Type B pancreatic cell (in vitro differentiated cells): ENCODE measurements around the gene OR52N1. TPM values are rescaled to one million over a fixed set of nuclear protein-coding genes. Genes with fewer than 3 reads are reported as not detected.

Experiments used
- DNase-seq: peaks from one replicate; pipeline ENCODE4 v3.0.0; 2021; ENCODE audit warnings: mixed read lengths; ENCODE audit not compliant: unreplicated experiment; ENCODE audit errors: extremely low spot score
- H3K27ac Mint-ChIP-seq: 2 replicates; pipeline ENCODE4 v1.8.0; 2021; ENCODE audit warnings: mild to moderate bottlenecking, mixed read lengths
- H3K27me3 Mint-ChIP-seq: 2 replicates; pipeline ENCODE4 v1.8.0; 2021; ENCODE audit warnings: mixed read lengths
- H3K36me3 Mint-ChIP-seq: 2 replicates; pipeline ENCODE4 v1.8.0; 2021; ENCODE audit warnings: mixed read lengths
- H3K4me1 Mint-ChIP-seq: one replicate; pipeline ENCODE4 v1.8.0; 2021; ENCODE audit warnings: mixed read lengths; ENCODE audit not compliant: unreplicated experiment
- H3K4me3 Mint-ChIP-seq: 2 replicates; pipeline ENCODE4 v1.8.0; 2021; ENCODE audit warnings: mild to moderate bottlenecking, mixed read lengths
- H3K9me3 Mint-ChIP-seq: 2 replicates; pipeline ENCODE4 v1.8.0; 2021; ENCODE audit warnings: mixed read lengths
- total RNA-seq: library from RNA; stranded (reverse); gene quantifications from 2 replicates; pipeline ENCODE4 v1.2.1, GENCODE V29; 2021; ENCODE audit warnings: low replicate concordance
- TF ChIP-seq, protein P1 (sequence below): fragments of 200-600 bp; sonication (generic); conservative IDR thresholded peaks from 2 replicates; pipeline ENCODE4 v1.5.0; 2021; ENCODE audit warnings: antibody characterized with exemption, mild to moderate bottlenecking

OR52N1 gene
- total RNA-seq, 1 donor from 2014 or later, result not detected

GRCh38 chr11:5815534-5815933 lies 24.5 kb upstream of the OR52N1 start:
- Mint-ChIP-seq H3K4me1 (no peaks in the 10 kb centered on the region), H3K36me3 (no peaks in the 10 kb centered on the region), H3K9me3 (no peaks in the 10 kb centered on the region), H3K27me3 (peaks cover 1% of the 10 kb centered on the region), H3K4me3 (no peak overlapping the region), H3K27ac (no peak overlapping the region)
- TF ChIP-seq, protein P1, sequence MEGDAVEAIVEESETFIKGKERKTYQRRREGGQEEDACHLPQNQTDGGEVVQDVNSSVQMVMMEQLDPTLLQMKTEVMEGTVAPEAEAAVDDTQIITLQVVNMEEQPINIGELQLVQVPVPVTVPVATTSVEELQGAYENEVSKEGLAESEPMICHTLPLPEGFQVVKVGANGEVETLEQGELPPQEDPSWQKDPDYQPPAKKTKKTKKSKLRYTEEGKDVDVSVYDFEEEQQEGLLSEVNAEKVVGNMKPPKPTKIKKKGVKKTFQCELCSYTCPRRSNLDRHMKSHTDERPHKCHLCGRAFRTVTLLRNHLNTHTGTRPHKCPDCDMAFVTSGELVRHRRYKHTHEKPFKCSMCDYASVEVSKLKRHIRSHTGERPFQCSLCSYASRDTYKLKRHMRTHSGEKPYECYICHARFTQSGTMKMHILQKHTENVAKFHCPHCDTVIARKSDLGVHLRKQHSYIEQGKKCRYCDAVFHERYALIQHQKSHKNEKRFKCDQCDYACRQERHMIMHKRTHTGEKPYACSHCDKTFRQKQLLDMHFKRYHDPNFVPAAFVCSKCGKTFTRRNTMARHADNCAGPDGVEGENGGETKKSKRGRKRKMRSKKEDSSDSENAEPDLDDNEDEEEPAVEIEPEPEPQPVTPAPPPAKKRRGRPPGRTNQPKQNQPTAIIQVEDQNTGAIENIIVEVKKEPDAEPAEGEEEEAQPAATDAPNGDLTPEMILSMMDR, result no peak
- DNase-seq, result no peak

DNA sequence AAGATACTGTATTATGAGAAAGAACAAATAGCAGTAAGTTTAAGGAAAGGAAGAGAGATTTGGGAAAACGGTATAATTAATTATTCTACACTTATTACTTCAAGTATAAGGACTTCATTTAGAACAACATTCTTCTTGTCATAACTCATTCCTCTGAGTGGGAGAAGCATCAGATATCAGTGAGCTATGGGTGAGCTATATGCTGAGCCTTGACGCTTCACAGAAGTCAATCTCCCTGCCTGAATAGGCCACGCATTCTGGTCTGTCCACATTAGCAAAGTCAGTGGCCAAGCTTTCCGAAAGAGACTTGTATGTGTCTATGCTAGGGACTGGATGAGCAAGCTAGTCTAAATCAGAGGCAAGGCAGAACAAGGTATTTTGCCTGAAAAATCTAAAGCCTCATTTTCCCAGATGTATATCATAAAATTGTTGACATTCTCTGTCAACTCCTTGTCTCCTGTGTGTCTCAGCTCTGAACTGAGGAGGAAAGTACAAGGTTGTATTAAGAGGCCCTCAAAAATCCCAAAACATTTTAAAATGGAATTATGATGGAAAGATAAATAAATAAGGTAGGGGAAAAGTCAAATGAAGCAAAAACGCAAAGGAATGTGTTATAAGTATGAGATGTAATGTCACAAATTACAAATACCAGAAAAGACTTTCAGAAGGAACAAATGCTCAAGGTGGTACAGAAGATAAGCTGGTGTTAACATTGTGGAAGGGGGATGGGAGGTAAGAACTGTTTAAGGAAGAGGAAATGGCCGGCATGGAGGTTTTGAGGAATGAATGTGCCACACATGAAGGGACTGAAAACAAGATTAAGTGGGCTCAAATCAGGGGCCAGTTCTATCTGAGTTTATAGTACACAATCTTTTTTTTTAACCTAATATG lies 19.1 kb upstream of the OR52N1 start:
- Mint-ChIP-seq H3K9me3 (no peaks in the 10 kb centered on the region), H3K27me3 (peaks cover 25% of the 10 kb centered on the region), H3K36me3 (no peaks in the 10 kb centered on the region), H3K4me3 (no peak overlapping the region), H3K27ac (no peak overlapping the region), H3K4me1 (peaks cover 10% of the 10 kb centered on the region)
- TF ChIP-seq, protein P1, result no peak
- DNase-seq, result no peak

DNA sequence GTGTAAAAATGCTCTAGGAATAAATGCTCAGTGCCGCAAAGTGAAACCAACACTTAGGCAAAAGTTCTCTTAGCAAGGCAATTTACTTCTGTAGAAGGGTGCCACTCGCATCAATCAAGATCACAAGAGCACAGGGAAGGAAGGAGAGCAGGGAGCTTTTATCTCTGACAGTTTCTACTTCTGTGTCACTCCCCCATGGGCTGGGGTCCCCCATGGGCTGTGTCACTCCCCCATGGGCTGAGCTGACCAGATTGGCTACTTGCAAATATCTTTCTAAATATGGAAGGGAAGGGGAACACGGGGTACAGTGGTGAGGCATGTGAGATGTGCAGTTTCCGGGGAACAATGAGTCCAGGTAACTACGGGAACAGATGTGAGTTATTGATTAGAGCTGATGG lies 18.1 kb upstream of the OR52N1 start:
- Mint-ChIP-seq H3K4me3 (peak overlapping the region; percentile 87), H3K27me3 (peaks cover 29% of the 10 kb centered on the region), H3K4me1 (peaks cover 10% of the 10 kb centered on the region), H3K9me3 (peaks cover 4% of the 10 kb centered on the region), H3K36me3 (no peaks in the 10 kb centered on the region), H3K27ac (peak overlapping the region; percentile 77)
- no peak for DNase-seq
- TF ChIP-seq, protein P1, result no peak

DNA sequence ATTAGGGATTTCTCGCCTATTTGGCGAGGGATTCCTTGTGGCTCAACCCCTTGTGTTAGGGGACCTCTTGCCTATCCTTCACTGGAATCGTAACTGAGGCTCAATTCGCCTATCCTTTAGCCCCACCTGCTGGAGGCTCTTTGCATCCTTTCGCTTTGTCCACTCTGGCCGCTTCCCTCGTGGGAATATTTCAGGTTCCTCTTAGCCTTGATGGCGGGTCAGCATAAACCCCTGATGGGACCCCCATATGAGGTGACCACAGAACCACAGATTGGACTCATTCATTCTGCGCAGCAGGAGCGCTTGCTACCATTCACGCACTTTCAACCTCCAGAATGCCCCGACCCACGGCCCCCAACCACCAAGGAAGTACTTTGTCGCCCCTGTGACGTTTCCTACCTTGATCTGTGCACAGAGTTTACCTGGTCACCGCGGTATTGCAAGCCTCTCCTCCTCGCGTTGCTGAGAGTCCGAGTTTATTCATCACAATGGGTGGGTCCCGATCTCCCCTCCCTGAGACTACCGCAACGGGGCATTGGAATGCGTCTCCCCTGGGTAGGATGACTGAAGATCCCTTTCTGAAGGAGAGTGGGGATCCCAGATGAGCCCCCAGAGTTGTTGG lies 17.5 kb upstream of the OR52N1 start, which contains the start of gene OR52N2:
TSS of gene OR52N2 (plus strand) at position 425 of the 622 bp plus-strand sequence. CDS start 11,412 bp downstream, outside the sequence.
- H3K27ac Mint-ChIP-seq, result peak within 1 kb of the TSS; percentile 77
- peaks cover 10% of the 10 kb centered on the region for H3K4me1 Mint-ChIP-seq
- H3K36me3 Mint-ChIP-seq, result no peaks in the 10 kb centered on the region
- H3K27me3 Mint-ChIP-seq, result peaks cover 29% of the 10 kb centered on the region
- H3K4me3 Mint-ChIP-seq, result peak within 1 kb of the TSS; percentile 87
- TF ChIP-seq, protein P1, result peak; percentile 90
- H3K9me3 Mint-ChIP-seq, result peaks cover 6% of the 10 kb centered on the region
- no peak for DNase-seq

GRCh38 chr11:5807580-5807979 lies 16.5 kb upstream of the OR52N1 start:
- H3K9me3 Mint-ChIP-seq, result peaks cover 6% of the 10 kb centered on the region
- H3K27me3 Mint-ChIP-seq, result peaks cover 34% of the 10 kb centered on the region
- DNase-seq, result no peak
- no peaks in the 10 kb centered on the region for H3K36me3 Mint-ChIP-seq
- no peak overlapping the region for H3K4me3 Mint-ChIP-seq
- TF ChIP-seq, protein P1, result no peak
- no peak overlapping the region for H3K27ac Mint-ChIP-seq
- peaks cover 10% of the 10 kb centered on the region for H3K4me1 Mint-ChIP-seq
